Mucosa of descending colon (tissue), 3 donors: ENCODE data around the gene ATP13A5. TPM values are rescaled to one million over a fixed set of nuclear protein-coding genes. Genes with fewer than 3 reads are reported as not detected.

ENCODE experiments used
- ATAC-seq: fragments of 200-7000 bp; cut with Tn5 transposase; one replicate; pipeline ENCODE4 v1.9.1; 2020; ENCODE audit warnings: mild to moderate bottlenecking, moderate library complexity
- DNase-seq, 3 donors: peaks; one replicate each; pipeline ENCODE4 v3.0.0-alpha.2; 2020
- H3K36me3 ChIP-seq: fragments of 200-600 bp; one replicate; pipeline ENCODE4 v1.8.0; 2021; ENCODE audit warnings: low read depth, mild to moderate bottlenecking
- H3K4me1 ChIP-seq: fragments of 200-600 bp; one replicate; pipeline ENCODE4 v1.8.0; 2021; ENCODE audit warnings: low read depth, mild to moderate bottlenecking
- H3K4me3 ChIP-seq: fragments of 200-600 bp; one replicate; pipeline ENCODE4 v1.8.0; 2021; ENCODE audit warnings: mild to moderate bottlenecking
- H3K9me3 ChIP-seq: fragments of 200-600 bp; one replicate; pipeline ENCODE4 v1.8.0; 2021; ENCODE audit warnings: mild to moderate bottlenecking
- CTCF ChIP-seq: fragments of 200-600 bp; IDR thresholded peaks from one replicate; pipeline ENCODE4 v1.8.0; 2022; ENCODE audit warnings: antibody characterized with exemption, mild to moderate bottlenecking
- intact Hi-C, 2 donors: fragments of 100-400 bp; cut with DNase I in 1 of 2; cut with micrococcal nuclease in 1 of 2; formaldehyde crosslinking; loops; one replicate each; pipeline versions ENCODE4 v1.11.0 to v1.11.1; 2022; cut with DNase I, micrococcal nuclease
- total RNA-seq, 3 donors: library from RNA; stranded (reverse); fragmentation: NEBNext Ultra II Directional in 2 of 3; extraction: Animal tissue kit (Norgen Biotek cat#: 25700) in 2 of 3; gene quantifications; one replicate each; pipeline versions ENCODE4 v1.2.1 to v1.2.4, GENCODE V29; 2021 to 2023
- donor health status: DM: no; HTN: no; CAD: no; lungs with moderate emphysema.
- donor health status: DM: no; HTN: no; CAD: no.
- donor health status: DM: no; HTN: yes; CAD: no.

ATP13A5 gene
- total RNA-seq, 3 donors from 2014 or later: 0.35 to 0.61 (median 0.41) TPM

DNA sequence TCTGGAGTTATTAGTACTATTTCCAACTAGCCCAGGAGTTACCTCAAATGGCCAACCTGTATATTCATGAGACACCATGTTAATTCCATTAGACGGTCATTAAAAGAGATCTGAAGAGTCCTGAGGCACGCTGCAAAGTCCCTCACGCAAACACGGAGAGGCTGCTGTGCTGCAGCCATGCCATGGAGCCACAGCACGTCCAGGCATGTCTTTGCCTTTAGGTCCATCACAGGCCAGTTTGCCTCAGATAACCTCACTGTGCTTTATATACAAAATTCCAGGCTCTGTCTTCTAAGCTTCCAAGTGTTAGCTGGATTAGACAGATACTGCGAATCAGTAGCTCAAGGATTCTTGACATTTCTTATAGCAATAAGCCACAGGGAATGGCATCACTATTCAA, 147.4 kb downstream of the ATP13A5 start:
- no peak for ATAC-seq
- TF ChIP-seq CTCF: no peak
- intact Hi-C loops: no loop called here

DNA sequence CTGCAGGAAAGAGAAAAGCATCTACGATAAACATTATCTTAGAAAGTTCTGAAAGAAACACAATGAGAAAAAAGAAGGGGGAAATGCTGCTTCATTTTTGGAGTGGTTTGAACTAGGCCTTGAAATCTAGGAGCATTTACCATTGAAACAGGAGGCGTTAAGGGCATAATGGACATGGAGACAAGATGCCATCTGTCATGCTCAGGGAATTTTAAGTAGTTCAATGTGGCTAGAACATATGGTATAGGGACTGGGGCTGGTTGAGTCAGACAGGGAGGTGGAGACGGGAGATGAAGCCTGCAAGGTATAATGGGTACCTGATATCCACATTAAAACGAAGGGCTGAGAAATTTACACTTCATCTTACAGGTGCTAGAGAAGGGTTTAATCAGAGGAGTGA, 147.9 kb downstream of the ATP13A5 start:
- no peak for DNase-seq
- intact Hi-C loops: no loop called here
- H3K36me3 ChIP-seq: no peaks in the 10 kb centered on the region
- no peaks in the 10 kb centered on the region for H3K9me3 ChIP-seq
- no peaks in the 10 kb centered on the region for H3K4me1 ChIP-seq
- TF ChIP-seq CTCF: no peak
- H3K4me3 ChIP-seq: no peak overlapping the region
- ATAC-seq: no peak

More for the DNA sequence above, 147.4 kb downstream of the ATP13A5 start:
- H3K4me3 ChIP-seq: no peak overlapping the region
- H3K9me3 ChIP-seq: no peaks in the 10 kb centered on the region
- DNase-seq: no peak
- no peaks in the 10 kb centered on the region for H3K36me3 ChIP-seq
- no peaks in the 10 kb centered on the region for H3K4me1 ChIP-seq

DNA sequence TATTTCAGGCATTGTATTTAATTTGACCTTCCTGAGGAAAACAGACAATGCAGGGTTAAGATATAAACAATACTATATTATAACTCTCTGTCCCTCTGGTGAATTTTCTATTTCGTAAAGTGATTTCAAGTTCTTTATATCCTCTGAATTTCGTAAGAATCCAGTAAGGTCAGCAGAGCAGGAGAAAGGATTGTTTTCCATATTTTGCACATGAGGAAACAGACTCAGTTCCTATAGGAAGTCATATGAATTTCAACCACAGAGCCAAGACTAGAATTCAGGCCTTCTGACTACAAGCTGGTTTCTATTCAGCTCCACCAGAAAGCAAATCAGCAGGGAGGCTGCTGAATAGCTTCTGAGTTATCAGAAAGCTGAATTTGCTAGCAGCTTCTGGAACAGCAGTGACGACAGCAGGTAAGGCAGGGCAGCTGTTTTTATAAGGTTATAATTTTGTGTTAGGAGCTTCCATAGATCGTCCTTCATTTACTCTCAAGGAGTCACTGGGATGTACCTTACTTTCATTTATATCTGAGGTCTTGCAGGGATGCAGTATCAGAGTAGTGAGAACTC, 148.6 kb downstream of the ATP13A5 start:
- H3K4me3 ChIP-seq: no peak overlapping the region
- no peaks in the 10 kb centered on the region for H3K9me3 ChIP-seq
- DNase-seq (no peak), ATAC-seq (no peak)
- intact Hi-C loops: no loop called here
- H3K4me1 ChIP-seq: no peaks in the 10 kb centered on the region
- TF ChIP-seq CTCF: no peak
- no peaks in the 10 kb centered on the region for H3K36me3 ChIP-seq

GRCh38 chr3:193228206-193228605, 150.3 kb downstream of the ATP13A5 start:
- H3K9me3 ChIP-seq: no peaks in the 10 kb centered on the region
- DNase-seq (no peak), ATAC-seq (no peak)
- TF ChIP-seq CTCF: no peak
- intact Hi-C loops: no loop called here
- H3K4me1 ChIP-seq: no peaks in the 10 kb centered on the region
- H3K4me3 ChIP-seq: no peak overlapping the region
- H3K36me3 ChIP-seq: no peaks in the 10 kb centered on the region

DNA sequence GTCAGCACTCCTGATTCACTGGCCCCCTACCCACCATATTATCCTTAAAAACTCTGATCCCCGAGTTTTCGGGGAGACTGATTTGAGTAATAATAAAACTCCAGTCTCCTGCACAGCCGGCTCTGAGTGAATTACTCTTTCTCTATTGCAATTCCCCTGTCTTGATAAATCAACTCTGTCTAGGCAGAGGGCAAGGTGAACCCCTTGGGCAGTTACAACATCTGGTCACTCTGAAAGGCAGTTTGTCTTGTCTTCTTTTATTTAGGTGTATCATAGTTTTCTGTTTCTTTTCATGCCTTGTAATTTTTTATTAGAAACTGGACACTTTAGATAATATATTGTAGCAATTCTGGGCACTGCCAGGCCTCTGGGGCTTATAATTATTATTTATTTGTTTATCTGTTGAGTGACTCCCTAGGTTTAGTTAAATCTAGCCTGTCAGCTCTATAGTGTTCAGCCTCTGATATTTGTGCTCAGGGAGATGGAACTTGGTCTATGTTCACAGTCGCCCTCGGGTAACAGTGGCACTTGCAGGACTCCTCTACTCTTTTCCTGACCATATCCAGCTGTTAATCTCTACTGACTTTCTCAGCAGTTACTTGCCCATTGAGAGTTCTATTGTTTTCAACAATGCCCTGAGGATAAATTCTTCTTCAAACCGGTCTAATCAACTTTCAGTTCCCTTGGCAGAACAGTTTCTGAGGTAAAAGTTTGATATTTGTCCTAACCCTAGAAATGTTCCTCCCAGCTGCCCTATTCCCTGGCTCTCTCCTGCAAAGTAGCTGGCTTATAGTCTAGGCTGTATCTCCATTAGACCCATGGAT, 153.0 kb downstream of the ATP13A5 start:
- H3K4me3 ChIP-seq: no peak overlapping the region
- no peaks in the 10 kb centered on the region for H3K36me3 ChIP-seq
- intact Hi-C loops: no loop called here
- no peaks in the 10 kb centered on the region for H3K4me1 ChIP-seq
- ATAC-seq (no peak), DNase-seq (no peak)
- TF ChIP-seq CTCF: no peak
- H3K9me3 ChIP-seq: no peaks in the 10 kb centered on the region

Other genes with a start within 250 kb of the ATP13A5 start
- gene PLAAT1, start 137.5 kb downstream of the ATP13A5 start, total RNA-seq: under 1 TPM in 1 of 3 donors, not detected in 2; 0.73 TPM
- gene ATP13A4, start 176.1 kb upstream of the ATP13A5 start, total RNA-seq: 10 to 100 TPM in 2 of 3 donors, 1 to 10 TPM in 1; 7.3 to 33.6 (median 19.1) TPM
- 10 to 100 TPM; 67.8 to 90.8 (median 82.1) TPM for gene OPA1, start 214.5 kb upstream of the ATP13A5 start, total RNA-seq